22Rv1 (cell line): ENCODE results near the gene TRIM56.

ENCODE experiments used
- ZFX ChIP-seq: fragments of 450-650 bp; IDR thresholded peaks from 2 replicates; pipeline ENCODE4 v1.6.1; 2017; ENCODE audit warnings: antibody characterized with exemption, borderline replicate concordance
- TF ChIP-seq, protein P1 (sequence below): fragments of 450-650 bp; IDR thresholded peaks from 2 replicates; pipeline ENCODE4 v1.5.1; 2017; ENCODE audit warnings: mild to moderate bottlenecking

- TF ChIP-seq, protein P1, sequence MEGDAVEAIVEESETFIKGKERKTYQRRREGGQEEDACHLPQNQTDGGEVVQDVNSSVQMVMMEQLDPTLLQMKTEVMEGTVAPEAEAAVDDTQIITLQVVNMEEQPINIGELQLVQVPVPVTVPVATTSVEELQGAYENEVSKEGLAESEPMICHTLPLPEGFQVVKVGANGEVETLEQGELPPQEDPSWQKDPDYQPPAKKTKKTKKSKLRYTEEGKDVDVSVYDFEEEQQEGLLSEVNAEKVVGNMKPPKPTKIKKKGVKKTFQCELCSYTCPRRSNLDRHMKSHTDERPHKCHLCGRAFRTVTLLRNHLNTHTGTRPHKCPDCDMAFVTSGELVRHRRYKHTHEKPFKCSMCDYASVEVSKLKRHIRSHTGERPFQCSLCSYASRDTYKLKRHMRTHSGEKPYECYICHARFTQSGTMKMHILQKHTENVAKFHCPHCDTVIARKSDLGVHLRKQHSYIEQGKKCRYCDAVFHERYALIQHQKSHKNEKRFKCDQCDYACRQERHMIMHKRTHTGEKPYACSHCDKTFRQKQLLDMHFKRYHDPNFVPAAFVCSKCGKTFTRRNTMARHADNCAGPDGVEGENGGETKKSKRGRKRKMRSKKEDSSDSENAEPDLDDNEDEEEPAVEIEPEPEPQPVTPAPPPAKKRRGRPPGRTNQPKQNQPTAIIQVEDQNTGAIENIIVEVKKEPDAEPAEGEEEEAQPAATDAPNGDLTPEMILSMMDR, result no peak
- no peak for TF ChIP-seq ZFX
Observed at GRCh38 chr7:101066833-101067177, 18.5 kb upstream of the TRIM56 start.
